Cerebellar nuclear complex (tissue), 1 donor: ENCODE data around the gene BRIP1.
"Not testable (repeated sequence)": the region's sequence is repeated elsewhere in the genome, so short reads cannot be mapped to it uniquely, and the experiment has no call there.

Experiments
- DNase-seq, 2 experiments: peaks; one replicate each; lab custom pipeline; 2025; lab: John Stamatoyannopoulos, UW

BRIP1 gene

GRCh38 chr17:61728297-61728836, 135.0 kb downstream of the BRIP1 start:
- DNase-seq: no peak

GRCh38 chr17:61727798-61728197, 135.5 kb downstream of the BRIP1 start:
- not testable (repeated sequence) for DNase-seq

GRCh38 chr17:61726977-61727376, 136.4 kb downstream of the BRIP1 start:
- no peak for DNase-seq

GRCh38 chr17:61724777-61725176, 138.6 kb downstream of the BRIP1 start:
- no peak for DNase-seq

GRCh38 chr17:61723914-61724313, 139.4 kb downstream of the BRIP1 start:
- no peak for DNase-seq

GRCh38 chr17:61723183-61723582, 140.1 kb downstream of the BRIP1 start:
- no peak for DNase-seq

- DNase-seq: no peak
Observed at GRCh38 chr17:61722398-61722797, 140.9 kb downstream of the BRIP1 start.

- no peak for DNase-seq
Observed at GRCh38 chr17:61720016-61720795, 143.1 kb downstream of the BRIP1 start.

GRCh38 chr17:61719220-61719619, 144.1 kb downstream of the BRIP1 start:
- DNase-seq: not testable (repeated sequence)

- no peak for DNase-seq
Observed at GRCh38 chr17:61718022-61718421, 145.3 kb downstream of the BRIP1 start.

- no peak for DNase-seq
Observed at GRCh38 chr17:61717352-61717751, 146.0 kb downstream of the BRIP1 start.

GRCh38 chr17:61716225-61716829, 147.0 kb downstream of the BRIP1 start:
- DNase-seq: no peak

GRCh38 chr17:61715348-61715747, 148.0 kb downstream of the BRIP1 start:
- no peak for DNase-seq

- no peak for DNase-seq
Observed at GRCh38 chr17:61714300-61714699, 149.0 kb downstream of the BRIP1 start.

- DNase-seq: no peak
Observed at GRCh38 chr17:61713035-61713434, 150.3 kb downstream of the BRIP1 start.

GRCh38 chr17:61710546-61710945, 152.8 kb downstream of the BRIP1 start:
- no peak for DNase-seq

- DNase-seq: no peak
Observed at GRCh38 chr17:61709567-61709966, 153.8 kb downstream of the BRIP1 start.

- no peak for DNase-seq
Observed at GRCh38 chr17:61704935-61705449, 158.3 kb downstream of the BRIP1 start.

GRCh38 chr17:61702450-61702849, 160.9 kb downstream of the BRIP1 start:
- DNase-seq: no peak

- DNase-seq: no peak
Observed at GRCh38 chr17:61701978-61702377, 161.3 kb downstream of the BRIP1 start.

GRCh38 chr17:61701334-61701733, 162.0 kb downstream of the BRIP1 start:
- no peak for DNase-seq

- no peak for DNase-seq
Observed at GRCh38 chr17:61700252-61700651, 163.1 kb downstream of the BRIP1 start.

GRCh38 chr17:61699694-61700093, 163.6 kb downstream of the BRIP1 start:
- no peak for DNase-seq
